ENCODE data around the gene BTBD19. TPM values are rescaled to one million over a fixed set of nuclear protein-coding genes. Genes with fewer than 3 reads are reported as not detected.
"Not testable (repeated sequence)": the region's sequence is repeated elsewhere in the genome, so short reads cannot be mapped to it uniquely, and the experiment has no call there.

The BTBD19 gene
- total RNA-seq, 2 donors from 2014 or later = 13.5 to 22.2 TPM

DNA sequence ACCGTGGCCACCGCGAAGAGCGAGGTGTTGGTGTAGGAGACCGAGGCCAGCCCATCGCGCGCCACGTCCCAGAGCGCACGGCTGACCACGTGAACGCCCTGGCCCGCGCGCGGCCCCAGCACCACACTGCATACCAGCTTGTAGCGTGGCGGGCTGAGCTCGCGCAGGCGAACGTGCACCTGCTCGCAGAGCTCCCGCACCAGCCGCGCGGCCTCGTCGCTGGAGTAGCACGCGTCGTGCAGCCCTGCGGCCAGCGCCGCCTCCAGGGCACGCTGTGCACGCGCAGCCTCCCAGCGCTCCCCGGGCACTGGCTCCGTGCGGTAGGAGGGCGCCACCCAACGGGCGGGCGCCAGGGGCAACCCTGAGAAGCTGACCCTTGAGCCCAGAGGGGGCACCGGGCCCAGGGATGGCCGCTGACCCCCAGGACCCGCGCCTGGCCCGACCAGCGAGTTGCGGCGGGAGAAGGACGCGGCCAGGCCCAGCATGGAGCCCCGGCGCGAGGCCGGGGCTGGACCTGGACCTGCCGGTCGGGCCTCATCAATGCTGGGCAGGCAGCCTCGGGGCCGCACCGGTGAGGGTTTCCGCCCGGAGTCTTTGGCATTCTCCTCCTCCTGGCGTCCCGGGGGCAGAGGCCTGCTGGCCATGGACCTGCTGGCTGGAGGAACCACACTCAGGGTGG is 2.2 kb upstream of the BTBD19 start:
- intact Hi-C loops (cut with DNase I) = no loop called here
- DNase-seq (ENCODE audit: low spot score) = peak; percentile 84

DNA sequence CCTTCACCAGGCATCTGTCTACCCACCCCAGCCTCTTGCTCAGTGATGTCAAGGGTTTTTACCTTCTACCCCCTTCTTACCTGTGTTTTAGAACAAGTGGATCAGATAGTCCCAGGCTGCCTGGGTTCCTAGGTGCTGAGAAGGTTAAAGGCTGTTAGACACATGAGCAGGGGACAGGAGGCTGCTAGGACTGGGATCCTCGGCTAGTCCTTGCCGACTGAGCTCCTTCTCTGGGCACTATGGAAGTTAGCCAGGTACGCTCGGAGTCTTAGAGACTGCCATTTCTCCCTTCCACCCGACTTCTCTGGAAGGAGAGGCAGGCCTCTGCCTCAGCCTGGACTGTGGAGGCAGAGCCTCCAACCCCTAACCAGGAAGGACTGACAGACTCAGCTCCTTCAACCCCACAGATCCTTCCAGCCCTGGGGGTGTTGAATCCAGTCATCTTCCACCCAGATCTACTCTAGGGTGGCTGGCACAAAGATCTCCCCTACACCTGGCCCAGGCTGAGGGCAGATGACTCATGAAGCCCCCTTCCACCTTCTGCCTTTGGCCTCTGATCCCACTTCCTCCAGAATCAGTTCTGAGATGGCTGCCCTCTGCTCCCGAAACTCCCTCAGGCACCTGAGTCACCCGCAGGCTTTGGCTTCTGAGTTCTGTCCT is 1.5 kb upstream of the BTBD19 start, which contains the start of gene DYNLT4:
Gene DYNLT4, minus strand, starts transcription at position 648 of the 660 bp plus-strand sequence. CDS start 683 bp downstream, outside the sequence.
- intact Hi-C loops (cut with DNase I) = no loop called here
- DNase-seq (ENCODE audit: low spot score) = no peak

- DNase-seq (ENCODE audit: low spot score) = peak; percentile 99
- intact Hi-C loops (cut with DNase I) = no loop called here
Observed at GRCh38 chr1:44807364-44808062, 810 bp upstream of the BTBD19 start.

GRCh38 chr1:44808938-44809917 is 905 bp downstream of the BTBD19 start:
- peak; percentile 91 for DNase-seq (ENCODE audit: low spot score)
- intact Hi-C loops (cut with DNase I) = no loop called here

DNA sequence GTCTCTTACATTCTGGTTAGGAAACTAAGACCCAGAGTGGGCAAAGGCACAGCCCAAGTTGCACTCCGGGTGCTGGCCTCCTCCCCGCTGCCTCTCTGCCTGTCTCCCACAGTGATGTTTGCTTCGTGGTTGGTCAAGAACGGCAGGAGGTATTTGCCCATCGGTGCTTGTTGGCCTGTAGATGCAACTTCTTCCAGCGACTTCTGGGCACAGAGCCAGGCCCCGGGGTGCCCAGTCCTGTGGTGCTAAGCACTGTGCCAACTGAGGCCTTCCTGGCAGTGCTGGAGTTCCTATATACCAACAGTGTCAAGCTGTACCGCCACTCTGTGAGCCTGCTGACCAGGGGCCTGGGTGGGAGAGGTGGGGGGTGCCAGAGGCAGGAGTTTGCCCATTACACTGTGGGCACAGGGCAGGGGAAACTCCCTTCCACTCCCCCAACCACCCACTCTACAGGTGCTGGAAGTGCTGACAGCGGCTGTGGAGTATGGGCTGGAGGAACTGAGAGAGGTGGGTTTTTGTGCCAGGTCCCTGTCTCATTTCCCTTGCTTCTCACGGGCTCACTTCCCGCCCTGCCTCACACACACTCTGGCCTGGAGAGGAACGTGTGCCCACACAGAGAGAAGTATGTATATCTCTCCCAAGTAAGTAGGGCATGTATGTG is 1.9 kb downstream of the BTBD19 start:
- peak; percentile 90 for DNase-seq (ENCODE audit: low spot score)
- intact Hi-C loops (cut with DNase I) = no loop called here

GRCh38 chr1:44810762-44811105 is 2.4 kb downstream of the BTBD19 start:
- intact Hi-C loops (cut with DNase I); DNase-seq (ENCODE audit: low spot score): not testable (repeated sequence)

DNA sequence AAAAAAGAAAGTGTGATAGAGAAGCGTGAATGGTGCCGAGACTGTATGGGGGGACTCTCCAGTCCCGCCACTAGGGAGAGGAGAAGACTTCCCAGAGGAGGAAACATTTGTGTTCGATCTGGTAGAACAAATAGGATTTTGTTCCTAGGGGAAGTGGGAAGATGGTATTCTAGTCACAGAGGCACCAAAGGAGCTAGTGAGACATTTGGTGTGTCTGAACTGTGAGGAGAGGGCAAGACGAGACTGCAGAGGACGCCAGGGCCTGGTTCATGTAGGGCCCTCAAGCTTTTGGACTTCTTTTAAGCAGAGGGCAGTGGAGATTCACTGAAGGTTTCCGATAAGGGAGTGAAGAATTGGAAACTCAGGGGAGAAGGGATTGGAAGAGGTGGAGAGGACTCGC is 2.9 kb downstream of the BTBD19 start:
- DNase-seq (ENCODE audit: low spot score) = no peak
- intact Hi-C loops (cut with DNase I) = no loop called here

GRCh38 chr1:44812822-44813543 is 4.7 kb downstream of the BTBD19 start:
- DNase-seq (ENCODE audit: low spot score) = peak; percentile 80
- intact Hi-C loops (cut with DNase I) = no loop called here

DNA sequence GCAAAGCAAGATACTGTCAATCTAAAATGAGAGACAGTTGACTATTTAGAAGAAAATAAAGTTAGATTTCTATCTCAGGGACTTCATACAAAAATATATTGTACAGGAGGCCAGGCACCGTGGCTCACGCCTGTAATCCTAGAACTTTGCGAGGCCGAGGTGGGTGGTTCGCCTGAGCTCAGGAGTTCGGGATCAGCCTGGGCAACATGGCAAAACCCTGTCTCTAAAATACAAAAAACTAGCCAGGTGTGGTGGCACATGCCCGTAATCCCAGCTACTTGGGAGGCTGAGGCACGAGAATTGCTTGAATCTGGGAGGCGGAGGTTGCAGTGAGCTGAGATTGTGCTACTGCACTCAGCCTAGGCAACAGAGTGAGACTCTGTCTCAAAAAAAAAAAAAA is 7.6 kb downstream of the BTBD19 start:
- peak; percentile 22 for DNase-seq (ENCODE audit: low spot score)
- intact Hi-C loops (cut with DNase I) = not testable (repeated sequence)

- DNase-seq (ENCODE audit: low spot score) = no peak
- intact Hi-C loops (cut with DNase I) = no loop called here
Observed at GRCh38 chr1:44817307-44817706, 9.0 kb downstream of the BTBD19 start.

- intact Hi-C loops (cut with DNase I) = no loop called here
- DNase-seq (ENCODE audit: low spot score) = peak; percentile 28
Observed at GRCh38 chr1:44817771-44818495, 9.6 kb downstream of the BTBD19 start.

GRCh38 chr1:44819196-44819607 is 10.9 kb downstream of the BTBD19 start:
- intact Hi-C loops (cut with DNase I) = no loop called here
- DNase-seq (ENCODE audit: low spot score) = no peak

GRCh38 chr1:44819608-44820327 is 11.4 kb downstream of the BTBD19 start:
- DNase-seq (ENCODE audit: low spot score) = peak; percentile 95
- intact Hi-C loops (cut with DNase I) = no loop called here

- DNase-seq (ENCODE audit: low spot score) = no peak
- intact Hi-C loops (cut with DNase I) = no loop called here
Observed at GRCh38 chr1:44820328-44821239, 12.3 kb downstream of the BTBD19 start.

DNA sequence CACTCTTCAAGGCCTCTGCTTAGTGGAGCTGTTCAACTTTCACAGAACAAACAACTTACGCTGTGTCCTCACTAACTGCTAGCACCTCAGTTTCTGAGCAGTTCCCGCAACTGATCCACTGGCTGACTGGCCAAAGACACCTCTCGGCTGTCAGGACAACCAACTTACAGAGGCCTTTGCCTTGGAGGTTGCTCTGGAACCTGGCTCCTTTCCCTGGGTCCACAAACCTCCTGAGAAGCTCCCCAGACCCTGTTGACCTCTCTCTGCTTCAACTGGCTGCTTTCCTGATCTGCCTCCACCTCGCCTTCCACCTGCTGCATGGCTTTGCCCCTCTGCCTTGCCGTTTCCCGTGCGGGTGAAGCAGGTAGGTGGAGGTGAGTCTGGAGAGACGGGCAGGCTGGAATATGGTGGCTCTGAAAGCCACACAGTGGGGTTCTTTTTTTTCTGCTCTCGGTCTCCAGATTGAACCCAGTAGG is 13.0 kb downstream of the BTBD19 start:
- peak; percentile 57 for DNase-seq (ENCODE audit: low spot score)
- intact Hi-C loops (cut with DNase I) = no loop called here

Measured in posterior vena cava (tissue), 2 donors.